ENCODE data around the gene DEPP1. TPM values are rescaled to one million over a fixed set of nuclear protein-coding genes. Genes with fewer than 3 reads are reported as not detected.
A peak's percentile ranks its signal among the peaks of the same experiment; 100 is the strongest.

Gene DEPP1
- total and polyA plus RNA-seq, 2 of the 13 experiments (the other 11 are each of a cell fraction or from before 2014, with no cell fraction given), result 14.8 to 270 TPM

DNA sequence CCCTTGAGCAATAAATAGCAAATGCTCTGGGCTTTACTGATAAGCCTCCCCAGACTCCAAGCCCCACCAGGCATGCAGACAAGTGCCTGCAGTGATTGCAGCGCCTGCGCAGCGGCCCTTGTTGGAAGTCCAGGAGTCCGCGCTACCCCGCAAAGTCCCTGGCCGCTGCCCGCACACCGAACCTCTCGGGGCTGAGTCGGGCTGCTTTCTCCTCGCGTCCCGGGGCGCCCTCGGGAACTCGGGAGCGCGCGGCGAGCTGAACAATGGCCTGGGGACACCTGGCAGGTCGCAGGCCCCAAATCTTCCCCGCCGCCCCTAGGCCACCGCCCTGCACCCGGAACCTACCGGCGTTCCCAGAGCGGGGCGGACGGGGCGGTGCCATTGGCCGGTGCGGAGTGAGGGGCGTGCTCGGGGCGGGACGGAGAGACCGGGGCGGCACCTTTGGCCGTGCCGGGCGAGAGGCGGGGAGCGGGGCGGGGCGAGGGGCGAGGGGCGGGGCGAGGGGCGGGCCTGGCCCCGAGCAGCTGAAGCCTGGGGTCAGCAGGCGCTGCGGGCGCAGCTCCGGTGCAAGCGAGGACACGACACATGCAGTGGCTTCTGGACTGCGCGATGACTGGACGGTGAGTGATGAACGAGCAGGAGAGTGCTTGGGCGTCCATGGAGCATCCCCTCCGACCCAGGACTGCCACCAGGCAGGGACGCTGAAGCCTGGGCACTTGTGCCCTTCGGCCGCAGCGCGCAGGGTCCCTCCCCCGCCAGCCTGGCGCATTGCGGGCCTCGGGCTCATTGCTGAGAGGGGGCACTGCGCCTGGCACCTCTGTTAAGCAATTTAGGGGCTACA, 19.1 kb downstream of the DEPP1 start, which contains the start of gene RASSF4 (continued):
- TF ChIP-seq REST (IDR thresholded peaks at IDR 0.05; ENCODE audit: borderline replicate concordance in 1 of 2, low read depth in 1 of 2, low read length in 2 of 2) (peak in 1 of 2 experiments; percentile 12; a peak in 1 of 4 replicates), TFDP2 (CRISPR knock-in tag; IDR thresholded peaks at IDR 0.05) (peak; percentile 54; the same call in 1 of the 2 replicates), GATAD1 (CRISPR knock-in tag; IDR thresholded peaks at IDR 0.05) (peak; percentile 35; the same call in 1 of the 2 replicates), MAFK (conservative IDR thresholded peaks at IDR 0.05 in 1 of 2, IDR thresholded peaks at IDR 0.05 in 1 of 2; ENCODE audit: low read length in 2 of 2) (no peak), MXD4 (CRISPR knock-in tag; IDR thresholded peaks at IDR 0.05) (peak; percentile 58; the same call in 1 of the 2 replicates), HDAC6 (IDR thresholded peaks at IDR 0.05; ENCODE audit: low read depth, low read length) (no peak), PHF21A (CRISPR knock-in tag; IDR thresholded peaks at IDR 0.05) (peak; percentile 86), MED1 (CRISPR knock-in tag; IDR thresholded peaks at IDR 0.05) (peak; percentile 53; the same call in 1 of the 2 replicates), TRIM24 (CRISPR knock-in tag; IDR thresholded peaks at IDR 0.05) (no peak), TBP (CRISPR knock-in tag; IDR thresholded peaks at IDR 0.05) (no peak), HIVEP1 (CRISPR knock-in tag; IDR thresholded peaks at IDR 0.05) (peak; percentile 52; the same call in 1 of the 2 replicates), TRAFD1 (CRISPR knock-in tag; IDR thresholded peaks at IDR 0.05; ENCODE audit: borderline replicate concordance) (peak; percentile 80; the same call in 1 of the 2 replicates), ZNF292 (CRISPR knock-in tag; IDR thresholded peaks at IDR 0.05; ENCODE audit: borderline replicate concordance, low read depth) (0 out of 2 replicates have a peak, but pooled peaks have one; percentile 46), BCL6 (CRISPR knock-in tag; IDR thresholded peaks at IDR 0.05) (peak; percentile 17)
- TF ChIP-seq, protein P1, sequence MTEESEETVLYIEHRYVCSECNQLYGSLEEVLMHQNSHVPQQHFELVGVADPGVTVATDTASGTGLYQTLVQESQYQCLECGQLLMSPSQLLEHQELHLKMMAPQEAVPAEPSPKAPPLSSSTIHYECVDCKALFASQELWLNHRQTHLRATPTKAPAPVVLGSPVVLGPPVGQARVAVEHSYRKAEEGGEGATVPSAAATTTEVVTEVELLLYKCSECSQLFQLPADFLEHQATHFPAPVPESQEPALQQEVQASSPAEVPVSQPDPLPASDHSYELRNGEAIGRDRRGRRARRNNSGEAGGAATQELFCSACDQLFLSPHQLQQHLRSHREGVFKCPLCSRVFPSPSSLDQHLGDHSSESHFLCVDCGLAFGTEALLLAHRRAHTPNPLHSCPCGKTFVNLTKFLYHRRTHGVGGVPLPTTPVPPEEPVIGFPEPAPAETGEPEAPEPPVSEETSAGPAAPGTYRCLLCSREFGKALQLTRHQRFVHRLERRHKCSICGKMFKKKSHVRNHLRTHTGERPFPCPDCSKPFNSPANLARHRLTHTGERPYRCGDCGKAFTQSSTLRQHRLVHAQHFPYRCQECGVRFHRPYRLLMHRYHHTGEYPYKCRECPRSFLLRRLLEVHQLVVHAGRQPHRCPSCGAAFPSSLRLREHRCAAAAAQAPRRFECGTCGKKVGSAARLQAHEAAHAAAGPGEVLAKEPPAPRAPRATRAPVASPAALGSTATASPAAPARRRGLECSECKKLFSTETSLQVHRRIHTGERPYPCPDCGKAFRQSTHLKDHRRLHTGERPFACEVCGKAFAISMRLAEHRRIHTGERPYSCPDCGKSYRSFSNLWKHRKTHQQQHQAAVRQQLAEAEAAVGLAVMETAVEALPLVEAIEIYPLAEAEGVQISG (CRISPR knock-in tag; IDR thresholded peaks at IDR 0.05), result peak; percentile 62
- TF ChIP-seq, protein P2, sequence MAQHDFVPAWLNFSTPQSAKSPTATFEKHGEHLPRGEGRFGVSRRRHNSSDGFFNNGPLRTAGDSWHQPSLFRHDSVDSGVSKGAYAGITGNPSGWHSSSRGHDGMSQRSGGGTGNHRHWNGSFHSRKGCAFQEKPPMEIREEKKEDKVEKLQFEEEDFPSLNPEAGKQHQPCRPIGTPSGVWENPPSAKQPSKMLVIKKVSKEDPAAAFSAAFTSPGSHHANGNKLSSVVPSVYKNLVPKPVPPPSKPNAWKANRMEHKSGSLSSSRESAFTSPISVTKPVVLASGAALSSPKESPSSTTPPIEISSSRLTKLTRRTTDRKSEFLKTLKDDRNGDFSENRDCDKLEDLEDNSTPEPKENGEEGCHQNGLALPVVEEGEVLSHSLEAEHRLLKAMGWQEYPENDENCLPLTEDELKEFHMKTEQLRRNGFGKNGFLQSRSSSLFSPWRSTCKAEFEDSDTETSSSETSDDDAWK (CRISPR knock-in tag; IDR thresholded peaks at IDR 0.05), result no peak
